GM18907 (cell line): ENCODE measurements around the gene CEACAM1.
"Not testable (repeated sequence)": the region's sequence is repeated elsewhere in the genome, so short reads cannot be mapped to it uniquely, and the experiment has no call there.

ENCODE experiments used
- ATAC-seq: cut with Tn5 transposase; IDR thresholded peaks from one replicate; pipeline ENCODE4 v1.9.1; 2021; ENCODE audit warnings: mild to moderate bottlenecking, moderate library complexity; ENCODE audit not compliant: unreplicated experiment

CEACAM1 gene

DNA sequence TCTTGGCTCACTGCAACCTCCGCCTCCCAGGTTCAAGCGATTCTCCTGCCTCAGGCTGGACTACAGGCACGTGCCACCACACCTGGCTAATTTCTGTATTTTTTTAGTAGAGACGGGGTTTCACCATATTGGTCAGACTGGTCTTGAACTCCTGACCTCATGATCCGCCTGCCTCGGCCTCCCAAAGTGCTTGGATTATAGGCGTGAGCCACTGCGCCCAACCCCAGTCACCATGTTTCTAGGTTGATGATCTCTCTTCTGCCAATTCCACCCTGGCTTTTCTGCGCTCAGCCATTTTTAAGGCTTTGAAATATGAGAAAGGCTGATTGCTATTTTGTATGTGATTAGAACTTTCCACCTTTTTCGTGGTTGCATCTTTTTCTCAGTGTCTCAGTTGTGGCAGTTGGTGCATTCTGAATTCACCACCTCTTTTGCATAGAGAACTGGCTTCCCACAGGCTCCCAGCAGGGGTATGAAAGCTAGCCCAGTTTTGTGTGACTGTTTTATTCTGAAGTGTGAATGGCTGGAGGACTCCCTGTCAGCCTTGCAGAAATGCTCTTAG lies 15.5 kb downstream of the CEACAM1 start:
- peak; percentile 87 for ATAC-seq

- no peak for ATAC-seq
Observed at GRCh38 chr19:42512130-42512636, 16.1 kb downstream of the CEACAM1 start.

DNA sequence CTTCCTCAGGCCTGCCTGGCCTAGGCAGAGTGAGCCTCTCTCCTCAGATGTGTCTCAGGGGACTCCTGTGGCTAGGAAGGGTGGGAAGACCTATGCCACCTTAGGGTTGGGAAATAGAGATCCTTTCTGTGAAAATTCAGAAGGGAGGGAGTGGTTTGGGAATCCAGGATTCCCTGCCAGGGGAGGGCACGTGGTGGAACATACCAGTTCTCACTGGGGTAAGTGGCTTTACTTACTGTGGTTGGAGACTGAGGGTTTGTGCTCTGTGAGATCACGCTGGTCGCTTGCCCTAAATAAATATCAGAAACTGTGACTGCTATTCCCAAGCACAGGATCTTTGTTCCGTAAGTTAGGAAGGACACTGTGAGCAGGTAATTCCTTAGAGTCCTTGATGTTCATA lies 16.9 kb downstream of the CEACAM1 start:
- no peak for ATAC-seq

DNA sequence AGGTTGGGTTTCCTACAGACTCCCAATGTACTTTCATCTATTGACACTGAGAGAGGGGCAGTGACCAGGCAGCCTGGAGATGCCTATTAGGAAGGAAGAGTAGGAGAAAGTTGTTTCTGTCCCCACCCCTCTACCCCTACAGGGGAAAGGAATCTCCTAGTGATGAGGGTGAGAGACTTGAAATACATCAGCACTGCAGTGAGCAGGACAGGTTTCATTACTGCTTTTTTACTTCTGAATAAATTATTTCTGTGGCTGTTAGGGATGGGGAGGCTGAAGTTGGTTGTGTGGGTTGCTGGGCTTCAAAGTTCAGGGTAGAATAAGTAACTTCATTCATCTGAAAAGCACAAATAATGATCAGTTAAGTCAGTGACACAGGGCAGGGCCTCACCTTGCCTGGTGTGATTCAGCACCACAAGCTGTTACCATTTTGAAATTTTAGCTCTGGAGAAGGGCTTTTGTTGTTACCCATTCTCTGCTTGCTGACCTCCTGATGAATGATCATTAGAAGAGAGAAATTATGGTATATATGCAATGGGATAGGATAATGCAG lies 19.3 kb downstream of the CEACAM1 start:
- ATAC-seq: no peak

GRCh38 chr19:42505066-42505465 lies 23.2 kb downstream of the CEACAM1 start:
- no peak for ATAC-seq

- ATAC-seq: no peak
Observed at GRCh38 chr19:42501733-42502132, 26.5 kb downstream of the CEACAM1 start.

- ATAC-seq: not testable (repeated sequence)
Observed at GRCh38 chr19:42501243-42501642, 27.0 kb downstream of the CEACAM1 start.

DNA sequence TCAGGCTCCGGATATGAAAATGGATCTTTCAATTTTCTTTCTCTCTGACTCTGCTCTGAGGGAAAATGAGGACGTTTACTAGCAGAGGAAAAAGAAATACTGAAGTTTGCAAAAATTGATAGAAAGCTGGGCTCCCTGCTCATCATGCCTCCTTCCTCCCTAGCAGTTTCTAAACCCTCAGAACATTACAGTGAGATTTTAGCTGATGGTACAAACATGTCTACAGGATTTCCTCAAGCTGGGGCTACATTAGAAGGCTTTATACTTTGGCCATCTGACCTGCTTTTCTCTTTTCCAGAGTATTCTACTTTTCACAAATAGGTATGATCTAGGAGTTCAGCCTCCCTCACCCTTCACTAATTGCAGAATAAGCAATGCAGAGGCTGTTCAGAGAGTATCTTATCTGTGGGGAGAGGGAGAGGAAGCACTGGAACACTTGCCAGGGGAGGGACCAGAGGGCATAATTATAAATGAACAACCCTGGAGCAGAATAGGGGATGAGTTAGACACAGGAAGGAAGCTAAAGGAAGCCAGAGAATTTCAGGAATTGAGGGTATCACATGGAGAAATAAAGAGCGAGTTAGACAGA lies 30.0 kb downstream of the CEACAM1 start:
- ATAC-seq: no peak

GRCh38 chr19:42497492-42498168 lies 30.7 kb downstream of the CEACAM1 start:
- no peak for ATAC-seq

DNA sequence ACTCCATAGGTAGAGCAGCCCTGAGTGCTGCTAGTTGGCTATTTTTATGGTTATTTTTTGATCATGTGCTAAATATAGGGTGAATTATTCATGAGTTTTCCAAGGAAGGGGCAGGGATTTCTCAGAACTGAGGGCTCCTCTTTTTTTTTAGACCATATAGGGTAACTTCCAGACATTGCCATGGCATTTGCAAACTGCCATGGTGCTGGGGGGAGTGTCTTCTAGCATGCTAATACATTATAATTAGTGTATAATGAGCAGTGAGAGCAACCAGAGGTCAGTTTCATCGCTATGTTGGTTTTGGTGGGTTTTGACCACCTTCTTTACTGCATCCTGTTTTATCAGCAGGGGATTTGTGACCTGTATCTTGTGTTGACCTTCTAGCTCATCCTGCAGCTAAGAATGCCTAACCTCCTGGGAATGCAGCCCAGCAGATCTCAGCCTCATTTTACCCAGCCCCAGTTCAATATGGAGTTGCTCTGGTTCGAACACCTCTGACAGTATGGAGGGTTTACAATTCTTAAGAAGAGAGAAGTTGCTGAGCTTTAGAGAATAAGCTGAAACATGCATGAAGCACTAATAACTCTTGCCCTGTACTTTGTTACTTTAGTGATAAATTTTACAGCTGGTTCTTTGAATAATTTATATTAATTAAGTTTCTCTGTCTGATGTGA lies 31.7 kb downstream of the CEACAM1 start:
- no peak for ATAC-seq

- ATAC-seq: no peak
Observed at GRCh38 chr19:42495663-42496062, 32.6 kb downstream of the CEACAM1 start.

DNA sequence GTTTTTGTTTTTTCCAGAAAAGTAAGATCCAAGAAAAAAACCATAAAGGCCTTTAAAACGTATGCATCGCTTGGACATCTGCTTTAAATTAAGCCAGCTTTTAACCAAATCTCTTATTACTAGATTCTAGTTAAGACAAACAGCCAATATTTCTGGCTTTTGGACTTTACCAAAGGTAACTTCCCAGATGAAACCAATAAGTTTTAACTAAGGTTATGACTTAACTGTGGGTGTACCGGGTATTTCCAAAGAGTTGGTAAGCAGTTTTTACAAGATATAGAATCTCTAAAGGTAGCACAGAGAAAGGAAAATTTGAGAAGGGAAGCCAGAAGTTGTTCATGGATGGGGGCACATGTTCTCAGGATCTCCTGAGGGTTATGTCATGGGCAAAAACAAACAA lies 34.0 kb downstream of the CEACAM1 start:
- ATAC-seq: no peak

GRCh38 chr19:42488783-42489521 lies 39.3 kb downstream of the CEACAM1 start:
- ATAC-seq: no peak

DNA sequence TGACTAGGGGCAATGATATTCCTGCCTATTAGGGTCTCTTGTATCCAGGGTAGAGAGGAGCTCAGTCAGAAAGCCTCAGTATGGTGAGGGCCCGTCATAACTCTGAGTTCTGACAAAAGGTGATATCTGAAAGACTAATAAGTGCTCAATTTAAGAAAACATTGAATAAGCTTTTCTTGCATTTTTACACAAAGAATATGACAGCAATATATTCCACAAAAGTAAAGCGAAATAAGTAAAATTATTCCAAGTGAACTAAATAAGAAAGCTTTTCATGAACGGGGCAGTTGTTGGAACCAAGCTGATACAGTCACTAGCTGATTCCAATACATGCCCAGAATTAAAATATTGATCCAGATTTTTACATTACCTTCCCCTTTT lies 40.5 kb downstream of the CEACAM1 start:
- ATAC-seq: no peak

GRCh38 chr19:42487032-42487797 lies 41.1 kb downstream of the CEACAM1 start:
- no peak for ATAC-seq

DNA sequence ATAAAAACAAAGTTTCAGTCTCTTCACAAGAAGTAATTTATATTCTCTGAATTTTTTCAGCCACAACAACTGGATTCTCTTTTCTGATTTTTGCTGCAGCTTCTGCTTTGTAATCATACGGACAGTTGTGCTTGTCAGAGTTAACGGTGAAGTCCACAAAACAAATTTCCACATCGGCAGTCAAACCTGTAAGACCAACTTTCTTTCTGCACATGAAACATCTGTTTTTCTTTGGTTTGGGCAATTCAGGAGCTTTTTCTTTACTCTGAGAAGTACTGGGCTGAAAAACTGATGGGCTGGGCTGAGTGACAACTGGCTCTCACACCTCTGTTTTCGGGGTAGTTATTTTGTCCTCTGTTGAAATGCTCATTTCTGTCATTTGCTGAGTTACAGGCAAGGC lies 43.2 kb downstream of the CEACAM1 start:
- ATAC-seq: not testable (repeated sequence)

GRCh38 chr19:42480335-42481095 lies 47.8 kb downstream of the CEACAM1 start:
- no peak for ATAC-seq

DNA sequence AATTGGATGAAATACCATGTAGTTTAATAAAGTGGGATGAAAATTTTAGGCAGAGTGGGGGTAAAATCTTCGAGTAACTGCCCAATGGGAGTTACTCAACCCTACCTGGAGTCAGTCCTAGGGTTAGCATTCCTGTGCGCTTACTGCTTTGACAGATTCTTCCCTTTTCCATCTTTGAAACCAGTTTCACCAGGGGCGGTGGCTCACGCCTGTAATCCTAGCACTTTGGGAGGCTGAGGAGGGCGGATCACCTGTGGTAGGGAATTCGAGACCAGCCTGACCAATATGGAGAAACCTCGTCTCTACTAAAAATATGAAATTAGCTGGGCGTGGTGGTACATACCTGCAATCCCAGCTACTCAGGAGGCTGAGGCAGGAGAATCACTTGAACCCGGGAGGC lies 48.5 kb downstream of the CEACAM1 start:
- no peak for ATAC-seq

- ATAC-seq: no peak
Observed at GRCh38 chr19:42478765-42479311, 49.4 kb downstream of the CEACAM1 start.
